NT2/D1 (cell line): ENCODE results near the gene GAA.

Experiments used
- DNase-seq: peaks from one replicate; pipeline ENCODE4 v3.0.0-alpha.2; 2011; ENCODE audit warnings: low read depth, low spot score
- H3K27me3 ChIP-seq: 2 replicates; pipeline ENCODE4 v1.6.0; 2011; ENCODE audit warnings: mild to moderate bottlenecking; ENCODE audit not compliant: insufficient read length, insufficient read depth
- H3K36me3 ChIP-seq: 2 replicates; pipeline ENCODE4 v1.6.1; 2011; ENCODE audit warnings: mild to moderate bottlenecking, low read length, mixed read lengths; ENCODE audit not compliant: insufficient read depth, insufficient read length
- H3K4me1 ChIP-seq: 2 replicates; pipeline ENCODE4 v1.5.1; 2011; ENCODE audit not compliant: insufficient read depth, insufficient read length
- H3K4me3 ChIP-seq: 2 replicates; pipeline ENCODE4 v1.5.1; 2011; ENCODE audit warnings: low read depth; ENCODE audit not compliant: insufficient read length
- H3K9ac ChIP-seq: 2 replicates; pipeline ENCODE4 v1.6.0; 2011; ENCODE audit warnings: low read depth; ENCODE audit not compliant: insufficient read length
- H3K9me3 ChIP-seq: 2 replicates; pipeline ENCODE4 v1.5.1; 2011; ENCODE audit warnings: mild to moderate bottlenecking, low read length; ENCODE audit not compliant: insufficient read depth
- SUZ12 ChIP-seq: IDR thresholded peaks from 2 replicates; pipeline ENCODE4 v1.6.1; 2011; ENCODE audit not compliant: insufficient read length, insufficient read depth; ENCODE audit errors: extremely low read depth
- YY1 ChIP-seq: IDR thresholded peaks from 2 replicates; pipeline ENCODE4 v1.6.1; 2011; ENCODE audit not compliant: insufficient read length, insufficient read depth
- ZNF274 ChIP-seq: IDR thresholded peaks from 2 replicates; pipeline ENCODE4 v1.6.1; 2011; ENCODE audit warnings: mild to moderate bottlenecking, low read depth, low read length

Gene GAA

DNA sequence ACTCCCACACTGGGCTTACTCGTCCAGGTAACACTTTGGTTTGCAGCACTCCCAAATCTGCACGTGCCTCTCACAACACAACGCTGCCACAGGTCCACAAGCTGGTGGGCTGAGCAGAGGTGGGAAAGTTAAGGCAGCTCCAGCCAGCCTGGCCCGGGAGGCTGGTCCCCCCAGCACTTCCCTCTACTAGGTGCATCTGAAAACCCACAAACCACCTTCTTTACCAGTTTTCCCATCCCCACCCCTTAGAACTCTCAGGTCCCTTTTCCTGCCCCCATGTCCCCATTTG lies 1.4 kb upstream of the GAA start:
- no peaks in the 10 kb centered on the region for H3K9me3 ChIP-seq
- TF ChIP-seq YY1: no peak
- TF ChIP-seq ZNF274: no peak
- TF ChIP-seq SUZ12: no peak
- H3K9ac ChIP-seq: no peak overlapping the region
- DNase-seq: no peak
- H3K36me3 ChIP-seq: peaks cover 4% of the 10 kb centered on the region
- H3K4me1 ChIP-seq: peaks cover 19% of the 10 kb centered on the region
- H3K27me3 ChIP-seq: peaks cover 6% of the 10 kb centered on the region
- no peak overlapping the region for H3K4me3 ChIP-seq

DNA sequence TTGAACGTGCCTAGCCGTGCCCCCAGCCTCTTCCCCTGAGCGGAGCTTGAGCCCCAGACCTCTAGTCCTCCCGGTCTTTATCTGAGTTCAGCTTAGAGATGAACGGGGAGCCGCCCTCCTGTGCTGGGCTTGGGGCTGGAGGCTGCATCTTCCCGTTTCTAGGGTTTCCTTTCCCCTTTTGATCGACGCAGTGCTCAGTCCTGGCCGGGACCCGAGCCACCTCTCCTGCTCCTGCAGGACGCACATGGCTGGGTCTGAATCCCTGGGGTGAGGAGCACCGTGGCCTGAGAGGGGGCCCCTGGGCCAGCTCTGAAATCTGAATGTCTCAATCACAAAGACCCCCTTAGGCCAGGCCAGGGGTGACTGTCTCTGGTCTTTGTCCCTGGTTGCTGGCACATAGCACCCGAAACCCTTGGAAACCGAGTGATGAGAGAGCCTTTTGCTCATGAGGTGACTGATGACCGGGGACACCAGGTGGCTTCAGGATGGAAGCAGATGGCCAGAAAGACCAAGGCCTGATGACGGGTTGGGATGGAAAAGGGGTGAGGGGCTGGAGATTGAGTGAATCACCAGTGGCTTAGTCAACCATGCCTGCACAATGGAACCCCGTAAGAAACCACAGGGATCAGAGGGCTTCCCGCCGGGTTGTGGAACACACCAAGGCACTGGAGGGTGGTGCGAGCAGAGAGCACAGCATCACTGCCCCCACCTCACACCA lies 724 bp downstream of the GAA start:
- no peak for DNase-seq
- H3K9ac ChIP-seq: peak overlapping the region; percentile 100
- no peaks in the 10 kb centered on the region for H3K9me3 ChIP-seq
- peak overlapping the region; percentile 99 for H3K4me3 ChIP-seq
- H3K36me3 ChIP-seq: peaks cover 11% of the 10 kb centered on the region
- TF ChIP-seq YY1 (no peak), ZNF274 (no peak), SUZ12 (no peak)
- H3K27me3 ChIP-seq: peaks cover 6% of the 10 kb centered on the region
- H3K4me1 ChIP-seq: peaks cover 14% of the 10 kb centered on the region

DNA sequence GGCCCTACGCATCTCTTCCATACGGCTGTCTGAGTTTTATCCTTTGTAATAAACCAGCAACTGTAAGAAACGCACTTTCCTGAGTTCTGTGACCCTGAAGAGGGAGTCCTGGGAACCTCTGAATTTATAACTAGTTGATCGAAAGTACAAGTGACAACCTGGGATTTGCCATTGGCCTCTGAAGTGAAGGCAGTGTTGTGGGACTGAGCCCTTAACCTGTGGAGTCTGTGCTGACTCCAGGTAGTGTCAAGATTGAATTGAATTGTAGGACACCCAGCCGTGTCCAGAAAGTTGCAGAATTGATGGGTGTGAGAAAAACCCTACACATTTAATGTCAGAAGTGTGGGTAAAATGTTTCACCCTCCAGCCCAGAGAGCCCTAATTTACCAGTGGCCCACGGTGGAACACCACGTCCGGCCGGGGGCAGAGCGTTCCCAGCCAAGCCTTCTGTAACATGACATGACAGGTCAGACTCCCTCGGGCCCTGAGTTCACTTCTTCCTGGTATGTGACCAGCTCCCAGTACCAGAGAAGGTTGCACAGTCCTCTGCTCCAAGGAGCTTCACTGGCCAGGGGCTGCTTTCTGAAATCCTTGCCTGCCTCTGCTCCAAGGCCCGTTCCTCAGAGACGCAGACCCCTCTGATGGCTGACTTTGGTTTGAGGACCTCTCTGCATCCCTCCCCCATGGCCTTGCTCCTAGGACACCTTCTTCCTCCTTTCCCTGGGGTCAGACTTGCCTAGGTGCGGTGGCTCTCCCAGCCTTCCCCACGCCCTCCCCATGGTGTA lies 1.5 kb downstream of the GAA start:
- peaks cover 6% of the 10 kb centered on the region for H3K27me3 ChIP-seq
- H3K9ac ChIP-seq: peak overlapping the region; percentile 14
- no peak for DNase-seq
- H3K9me3 ChIP-seq: no peaks in the 10 kb centered on the region
- peaks cover 17% of the 10 kb centered on the region for H3K36me3 ChIP-seq
- peaks cover 12% of the 10 kb centered on the region for H3K4me1 ChIP-seq
- TF ChIP-seq YY1: no peak
- TF ChIP-seq SUZ12: no peak
- TF ChIP-seq ZNF274: no peak
- peak overlapping the region; percentile 99 for H3K4me3 ChIP-seq

DNA sequence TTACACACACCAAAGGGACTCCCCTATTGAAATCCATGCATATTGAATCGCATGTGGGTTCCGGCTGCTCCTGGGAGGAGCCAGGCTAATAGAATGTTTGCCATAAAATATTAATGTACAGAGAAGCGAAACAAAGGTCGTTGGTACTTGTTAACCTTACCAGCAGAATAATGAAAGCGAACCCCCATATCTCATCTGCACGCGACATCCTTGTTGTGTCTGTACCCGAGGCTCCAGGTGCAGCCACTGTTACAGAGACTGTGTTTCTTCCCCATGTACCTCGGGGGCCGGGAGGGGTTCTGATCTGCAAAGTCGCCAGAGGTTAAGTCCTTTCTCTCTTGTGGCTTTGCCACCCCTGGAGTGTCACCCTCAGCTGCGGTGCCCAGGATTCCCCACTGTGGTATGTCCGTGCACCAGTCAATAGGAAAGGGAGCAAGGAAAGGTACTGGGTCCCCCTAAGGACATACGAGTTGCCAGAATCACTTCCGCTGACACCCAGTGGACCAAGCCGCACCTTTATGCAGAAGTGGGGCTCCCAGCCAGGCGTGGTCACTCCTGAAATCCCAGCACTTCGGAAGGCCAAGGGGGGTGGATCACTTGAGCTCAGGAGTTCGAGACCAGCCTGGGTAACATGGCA lies 2.2 kb downstream of the GAA start:
- H3K9ac ChIP-seq: peak overlapping the region; percentile 14
- H3K4me3 ChIP-seq: no peak overlapping the region
- TF ChIP-seq SUZ12 (no peak), YY1 (no peak), ZNF274 (no peak)

GRCh38 chr17:80104321-80104955 lies 3.1 kb downstream of the GAA start:
- DNase-seq: no peak
- H3K27me3 ChIP-seq: peaks cover 6% of the 10 kb centered on the region
- H3K36me3 ChIP-seq: peaks cover 32% of the 10 kb centered on the region
- no peaks in the 10 kb centered on the region for H3K9me3 ChIP-seq
- no peak overlapping the region for H3K9ac ChIP-seq
- no peak for TF ChIP-seq YY1
- H3K4me1 ChIP-seq: peaks cover 12% of the 10 kb centered on the region
- no peak overlapping the region for H3K4me3 ChIP-seq

More for the DNA sequence above, 2.2 kb downstream of the GAA start:
- peaks cover 6% of the 10 kb centered on the region for H3K27me3 ChIP-seq
- peaks cover 12% of the 10 kb centered on the region for H3K4me1 ChIP-seq
- H3K9me3 ChIP-seq: no peaks in the 10 kb centered on the region
- H3K36me3 ChIP-seq: peaks cover 24% of the 10 kb centered on the region
- DNase-seq: no peak

GRCh38 chr17:80104956-80105375 lies 3.6 kb downstream of the GAA start:
- H3K36me3 ChIP-seq: peaks cover 38% of the 10 kb centered on the region
- TF ChIP-seq ZNF274: no peak
- TF ChIP-seq YY1: no peak
- TF ChIP-seq SUZ12: no peak
- H3K4me1 ChIP-seq: peaks cover 10% of the 10 kb centered on the region
- H3K4me3 ChIP-seq: no peak overlapping the region
- H3K27me3 ChIP-seq: peaks cover 5% of the 10 kb centered on the region
- H3K9ac ChIP-seq: no peak overlapping the region
- no peaks in the 10 kb centered on the region for H3K9me3 ChIP-seq
- DNase-seq: no peak

- Histone ChIP-seq H3K36me3 (peaks cover 44% of the 10 kb centered on the region), H3K27me3 (no peaks in the 10 kb centered on the region), H3K9ac (no peak overlapping the region), H3K4me3 (no peak overlapping the region), H3K9me3 (no peaks in the 10 kb centered on the region), H3K4me1 (peaks cover 15% of the 10 kb centered on the region)
- TF ChIP-seq ZNF274 (no peak), SUZ12 (no peak), YY1 (no peak)
- DNase-seq: no peak
Measured at GRCh38 chr17:80105762-80106161, 4.4 kb downstream of the GAA start.
